NCI-H460 (cell line): ENCODE results near the gene DNAJC19. TPM values are rescaled to one million over a fixed set of nuclear protein-coding genes. Genes with fewer than 3 reads are reported as not detected.

ENCODE experiments used
- DNase-seq: peaks from one replicate; pipeline ENCODE4 v3.0.0-alpha.2; 2016; ENCODE audit warnings: low read depth; ENCODE audit errors: extremely low read depth
- total RNA-seq: library from RNA; depleted of rRNA; stranded (reverse); fragments of >200 nt; shearing (Covaris generic); gene quantifications from 2 replicates; pipeline ENCODE4 v1.2.3, GENCODE V29; 2014; rRNA removed

DNAJC19 gene
- total RNA-seq, 1 experiment from 2014 or later, result 39.7 TPM

GRCh38 chr3:180962530-180962929 lies 27.0 kb downstream of the DNAJC19 start:
- DNase-seq, result no peak

GRCh38 chr3:180961552-180961951 lies 28.0 kb downstream of the DNAJC19 start:
- no peak for DNase-seq

DNA sequence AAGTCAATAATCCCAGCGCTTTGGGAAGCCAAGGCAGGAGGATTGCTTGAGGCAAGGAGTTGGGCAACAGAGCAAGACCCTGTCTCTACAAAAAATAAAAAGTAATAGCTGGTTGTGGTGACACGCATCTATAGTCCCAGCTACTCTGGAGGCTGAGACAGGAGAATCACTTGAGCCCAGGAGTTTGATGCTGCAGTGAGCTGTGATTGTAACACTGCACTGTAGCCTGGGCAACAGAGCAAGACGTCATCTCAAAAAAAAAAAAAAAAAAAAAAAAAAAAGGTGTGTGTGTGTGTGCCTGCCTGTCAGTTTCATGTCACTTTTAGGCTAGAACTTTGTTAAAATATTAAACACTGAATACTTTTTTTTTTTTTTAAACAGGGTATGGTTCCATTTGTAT lies 28.4 kb downstream of the DNAJC19 start:
- DNase-seq, result no peak

DNA sequence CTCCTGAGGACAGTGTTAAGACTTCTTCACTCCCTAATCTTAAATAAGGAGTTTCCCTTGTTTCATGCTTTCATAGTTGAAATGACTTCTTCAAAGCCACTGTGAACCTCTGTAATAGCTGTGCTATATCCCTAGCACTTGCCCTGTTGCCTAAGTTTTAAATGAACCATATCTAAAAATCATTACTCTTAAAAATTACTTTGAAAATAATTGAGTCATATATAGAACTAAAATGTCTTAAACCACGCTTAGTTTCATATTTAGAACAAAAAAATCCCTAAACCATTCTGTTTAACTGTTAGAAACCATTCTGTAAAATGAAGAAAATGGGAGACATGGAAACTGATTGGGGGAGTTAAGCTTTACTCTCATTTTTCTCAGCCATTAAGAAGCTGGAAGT lies 29.8 kb downstream of the DNAJC19 start:
- no peak for DNase-seq

GRCh38 chr3:180947761-180948390 lies 41.7 kb downstream of the DNAJC19 start:
- DNase-seq, result peak; percentile 23

DNA sequence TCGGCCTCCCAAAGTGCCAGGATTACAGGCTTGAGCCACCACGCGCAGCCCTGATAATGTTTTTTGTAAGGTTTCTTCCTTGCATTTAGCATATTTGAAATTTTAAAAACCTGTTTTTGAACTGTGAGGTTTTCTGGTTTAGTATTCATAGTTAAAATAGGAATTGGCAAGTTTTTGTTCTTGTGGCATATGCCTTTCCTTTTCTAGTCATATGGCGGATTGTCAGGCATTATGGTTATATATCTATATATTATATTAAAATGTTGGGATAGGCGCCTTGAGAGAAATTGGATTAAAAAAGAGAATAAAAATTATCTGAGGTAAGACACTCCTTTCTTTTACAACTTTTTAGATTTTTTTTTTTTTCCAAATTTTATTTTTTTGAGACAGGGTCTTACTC lies 48.7 kb downstream of the DNAJC19 start:
- no peak for DNase-seq

DNA sequence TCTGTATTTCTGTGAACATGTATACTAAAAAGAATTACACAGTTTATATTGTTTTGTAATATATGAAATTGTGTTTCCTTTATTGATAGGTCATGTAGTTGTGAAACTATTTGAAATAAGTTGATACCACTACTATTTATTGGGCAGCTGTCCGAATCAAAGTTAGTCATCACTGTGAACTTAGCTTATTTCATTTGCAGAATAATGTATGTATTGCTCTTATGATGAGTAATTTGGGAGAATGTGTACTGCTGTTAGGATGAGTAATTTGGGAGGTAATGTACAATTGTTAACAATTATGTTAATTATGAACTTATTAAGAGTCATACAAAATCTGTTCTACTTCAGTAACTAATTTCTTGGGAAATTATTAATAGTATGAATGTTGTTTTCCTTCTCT lies 54.9 kb downstream of the DNAJC19 start:
- no peak for DNase-seq

Other genes starting within 250 kb of the DNAJC19 start
- gene FXR1, start 77.1 kb downstream of the DNAJC19 start, total RNA-seq, result 108 and 132 TPM in 2 replicates